ENCODE results near the gene TMBIM1.

DNA sequence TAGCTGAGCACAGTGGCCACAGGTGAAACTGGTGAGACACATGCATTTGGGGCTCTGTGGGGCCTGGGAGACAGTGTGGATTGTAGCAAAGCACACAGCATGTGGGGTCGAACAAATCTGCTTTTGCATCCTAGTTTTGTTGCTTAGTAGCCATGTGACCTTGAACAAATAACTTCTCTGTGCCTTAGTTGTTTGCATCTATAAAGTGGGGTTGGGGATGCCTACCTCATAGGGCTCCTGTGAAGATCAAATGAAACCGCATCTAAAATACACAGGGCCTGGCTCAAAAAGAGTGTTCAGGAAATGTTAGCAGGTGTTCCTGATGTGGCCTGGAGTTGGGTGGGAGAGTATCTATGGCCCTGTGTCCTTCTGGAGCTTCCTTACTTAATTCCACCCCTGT lies 34.0 kb upstream of the TMBIM1 start:
- TF ChIP-seq, protein P1, sequence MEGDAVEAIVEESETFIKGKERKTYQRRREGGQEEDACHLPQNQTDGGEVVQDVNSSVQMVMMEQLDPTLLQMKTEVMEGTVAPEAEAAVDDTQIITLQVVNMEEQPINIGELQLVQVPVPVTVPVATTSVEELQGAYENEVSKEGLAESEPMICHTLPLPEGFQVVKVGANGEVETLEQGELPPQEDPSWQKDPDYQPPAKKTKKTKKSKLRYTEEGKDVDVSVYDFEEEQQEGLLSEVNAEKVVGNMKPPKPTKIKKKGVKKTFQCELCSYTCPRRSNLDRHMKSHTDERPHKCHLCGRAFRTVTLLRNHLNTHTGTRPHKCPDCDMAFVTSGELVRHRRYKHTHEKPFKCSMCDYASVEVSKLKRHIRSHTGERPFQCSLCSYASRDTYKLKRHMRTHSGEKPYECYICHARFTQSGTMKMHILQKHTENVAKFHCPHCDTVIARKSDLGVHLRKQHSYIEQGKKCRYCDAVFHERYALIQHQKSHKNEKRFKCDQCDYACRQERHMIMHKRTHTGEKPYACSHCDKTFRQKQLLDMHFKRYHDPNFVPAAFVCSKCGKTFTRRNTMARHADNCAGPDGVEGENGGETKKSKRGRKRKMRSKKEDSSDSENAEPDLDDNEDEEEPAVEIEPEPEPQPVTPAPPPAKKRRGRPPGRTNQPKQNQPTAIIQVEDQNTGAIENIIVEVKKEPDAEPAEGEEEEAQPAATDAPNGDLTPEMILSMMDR (IDR thresholded peaks at IDR 0.05): no peak
- no peak for TF ChIP-seq POLR2A (IDR thresholded peaks at IDR 0.05)
